ENCODE data around the gene IL6R. TPM values are rescaled to one million over a fixed set of nuclear protein-coding genes. Genes with fewer than 3 reads are reported as not detected.
"Not testable (repeated sequence)": the region's sequence is repeated elsewhere in the genome, so short reads cannot be mapped to it uniquely, and the experiment has no call there.

IL6R gene
- total RNA-seq (2022) (22.8 and 41.0 TPM in 2 replicates), Bru-seq, nascent RNA (percentile 85 among the genes with signal in this experiment), BruChase-seq, experiment 1, labeled RNA remaining after a 6-hour chase (percentile 83 among the genes with signal in this experiment), BruChase-seq, experiment 2, labeled RNA remaining after a 2-hour chase (percentile 83 among the genes with signal in this experiment)
- long read RNA-seq, full-length matches to known transcripts: 4 of 24 reads
- long read RNA-seq, partial matches to known transcripts: 18 of 24 reads
- long read RNA-seq, other reads (novel, unspliced or antisense): 2 of 24 reads

GRCh38 chr1:154404984-154405746, at the start of gene IL6R:
Gene IL6R, plus strand, starts transcription at chr1:154405343. Its CDS starts 287 bp downstream, at chr1:154405630.
- ChIA-PET POLR2A (interaction anchor here (0.5 to 25.8 kb wide), 19 partner anchors 10 to 185 kb away, joined by 3 to 1077 read pairs (median 6); partner anchors contain the start of genes ATP8B2, HAX1 and UBAP2L), CTCF (interaction anchor here (0.5 to 5.7 kb wide), 13 partner anchors 9 to 713 kb away, joined by 3 to 51 read pairs (median 4); partner anchors contain the start of gene FLAD1)
- peak; percentile 99 for DNase-seq (ENCODE audit: unreplicated experiment)
- Mint-ChIP-seq H3K4me1 (ENCODE audit: insufficient read depth, unreplicated experiment) (peaks cover 37% of the 10 kb centered on the region), H3K4me3 (ENCODE audit: unreplicated experiment) (peak within 1 kb of the TSS; percentile 99), H3K27ac (ENCODE audit: low read depth, unreplicated experiment) (peak within 1 kb of the TSS; percentile 96), H3K27me3 (ENCODE audit: insufficient read depth, unreplicated experiment) (no peaks in the 10 kb centered on the region), H3K9me3 (ENCODE audit: unreplicated experiment) (no peaks in the 10 kb centered on the region), H3K36me3 (ENCODE audit: insufficient read depth, unreplicated experiment) (peaks cover 24% of the 10 kb centered on the region)
- no TSS peak for BruUV-seq (replicated peaks)
- intact Hi-C loops (cut with micrococcal nuclease): loop anchor here (1.0 to 5.0 kb wide), 5 partner anchors 28 to 219 kb away; partner anchors contain the start of gene ATP8B2
- peak; percentile 38 for TF ChIP-seq CTCF (IDR thresholded peaks at IDR 0.05; ENCODE audit: unreplicated experiment)

GRCh38 chr1:154358519-154358918, 46.6 kb upstream of the IL6R start:
- TF ChIP-seq CTCF (IDR thresholded peaks at IDR 0.05; ENCODE audit: unreplicated experiment): no peak
- Mint-ChIP-seq H3K4me3 (ENCODE audit: unreplicated experiment) (no peak overlapping the region), H3K4me1 (ENCODE audit: insufficient read depth, unreplicated experiment) (peaks cover 7% of the 10 kb centered on the region), H3K9me3 (ENCODE audit: unreplicated experiment) (no peaks in the 10 kb centered on the region), H3K27me3 (ENCODE audit: insufficient read depth, unreplicated experiment) (peaks cover under 1% of the 10 kb centered on the region), H3K36me3 (ENCODE audit: insufficient read depth, unreplicated experiment) (no peaks in the 10 kb centered on the region), H3K27ac (ENCODE audit: low read depth, unreplicated experiment) (no peak overlapping the region)
- no TSS peak for BruUV-seq (replicated peaks)
- POLR2A ChIA-PET: no interaction called here
- no peak for DNase-seq (ENCODE audit: unreplicated experiment)
- CTCF ChIA-PET: interaction anchor here (0.6 to 1.5 kb wide), 2 partner anchors 12 to 36 kb away, joined by 4 to 5 read pairs; no protein-coding TSS in a partner anchor
- intact Hi-C loops (cut with micrococcal nuclease): no loop called here

- H3K36me3 Mint-ChIP-seq (ENCODE audit: insufficient read depth, unreplicated experiment): no peaks in the 10 kb centered on the region
- DNase-seq (ENCODE audit: unreplicated experiment): no peak
- ChIA-PET POLR2A (interaction anchor here (1.2 kb wide), 1 partner anchor 19 kb away, joined by 3 read pairs; no protein-coding TSS in a partner anchor), CTCF (interaction anchor here (0.7 to 2.3 kb wide), 3 partner anchors 26 to 71 kb away, joined by 3 to 12 read pairs (median 4); no protein-coding TSS in a partner anchor)
- no peaks in the 10 kb centered on the region for H3K27me3 Mint-ChIP-seq (ENCODE audit: insufficient read depth, unreplicated experiment)
- H3K27ac Mint-ChIP-seq (ENCODE audit: low read depth, unreplicated experiment): no peak overlapping the region
- H3K4me1 Mint-ChIP-seq (ENCODE audit: insufficient read depth, unreplicated experiment): no peaks in the 10 kb centered on the region
- intact Hi-C loops (cut with micrococcal nuclease): no loop called here
- H3K4me3 Mint-ChIP-seq (ENCODE audit: unreplicated experiment): no peak overlapping the region
- no TSS peak for BruUV-seq (replicated peaks)
- no peak for TF ChIP-seq CTCF (IDR thresholded peaks at IDR 0.05; ENCODE audit: unreplicated experiment)
- no peaks in the 10 kb centered on the region for H3K9me3 Mint-ChIP-seq (ENCODE audit: unreplicated experiment)
These were observed 44.9 kb upstream of the IL6R start for GRCh38 chr1:154360288-154360687.

- H3K4me3 Mint-ChIP-seq (ENCODE audit: unreplicated experiment); H3K9me3 Mint-ChIP-seq (ENCODE audit: unreplicated experiment); DNase-seq (ENCODE audit: unreplicated experiment); H3K27ac Mint-ChIP-seq (ENCODE audit: low read depth, unreplicated experiment); H3K4me1 Mint-ChIP-seq (ENCODE audit: insufficient read depth, unreplicated experiment); H3K27me3 Mint-ChIP-seq (ENCODE audit: insufficient read depth, unreplicated experiment); intact Hi-C loops (cut with micrococcal nuclease); BruUV-seq (replicated peaks); H3K36me3 Mint-ChIP-seq (ENCODE audit: insufficient read depth, unreplicated experiment): not testable (repeated sequence)
- POLR2A ChIA-PET: interaction anchor here (0.6 to 1.2 kb wide), 2 partner anchors 9 to 19 kb away, joined by 3 read pairs; no protein-coding TSS in a partner anchor
- CTCF ChIA-PET: interaction anchor here (0.7 to 2.3 kb wide), 4 partner anchors 22 to 82 kb away, joined by 3 to 12 read pairs (median 4); no protein-coding TSS in a partner anchor
These were observed 44.3 kb upstream of the IL6R start for GRCh38 chr1:154360881-154361280.
